ENCODE results near the gene HHIPL1. TPM values are rescaled to one million over a fixed set of nuclear protein-coding genes. Genes with fewer than 3 reads are reported as not detected.

The HHIPL1 gene
- total RNA-seq, 3 donors from 2014 or later, result 0.26 to 3.2 (median 1.1) TPM

DNA sequence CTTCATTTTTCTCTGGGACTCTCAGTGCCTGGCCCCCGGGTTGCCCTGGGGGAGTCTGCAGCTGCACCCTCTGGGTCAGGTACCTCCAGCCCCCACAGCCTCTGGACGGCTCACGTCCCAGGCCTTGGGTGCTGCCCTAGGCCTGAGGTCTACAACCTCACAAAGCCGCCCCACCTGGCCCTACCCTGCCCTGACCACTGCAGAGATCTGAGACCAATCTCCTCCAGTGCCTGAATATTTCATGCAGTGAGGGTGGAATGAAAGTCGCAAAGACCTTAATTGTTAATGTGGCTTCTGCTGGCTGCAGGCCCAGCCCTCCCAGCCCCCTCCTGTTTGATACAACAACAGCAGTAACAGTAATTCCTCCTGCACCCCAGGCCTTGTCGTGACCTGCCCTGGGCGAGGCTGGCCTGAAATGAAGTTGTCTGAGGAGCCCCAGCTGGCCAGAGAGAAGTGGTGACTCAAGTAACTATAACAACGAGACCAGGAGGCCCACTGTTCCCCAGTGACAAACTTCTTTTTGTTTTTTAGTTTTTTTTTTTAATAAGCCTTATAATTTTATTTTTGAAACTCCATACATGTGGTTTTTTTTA lies 32.1 kb upstream of the HHIPL1 start:
- Histone ChIP-seq H3K36me3 (ENCODE audit: low read depth) (no peaks in the 10 kb centered on the region), H3K4me3 (no peak overlapping the region), H3K9me3 (no peaks in the 10 kb centered on the region), H3K4me1 (ENCODE audit: low read depth) (peaks cover 4% of the 10 kb centered on the region)
- intact Hi-C loops (cut with DNase I, micrococcal nuclease), result no loop called here
- TF ChIP-seq CTCF (IDR thresholded peaks at IDR 0.05), result no peak
- no peak for ATAC-seq
- no peak for DNase-seq

- Histone ChIP-seq H3K4me3 (no peak overlapping the region), H3K9me3 (no peaks in the 10 kb centered on the region), H3K36me3 (ENCODE audit: low read depth) (no peaks in the 10 kb centered on the region), H3K4me1 (ENCODE audit: low read depth) (peaks cover 4% of the 10 kb centered on the region)
- DNase-seq, result no peak
- intact Hi-C loops (cut with DNase I, micrococcal nuclease), result no loop called here
- no peak for TF ChIP-seq CTCF (IDR thresholded peaks at IDR 0.05)
- ATAC-seq, result no peak
These were observed 29.3 kb upstream of the HHIPL1 start for GRCh38 chr14:99615497-99616157.

DNA sequence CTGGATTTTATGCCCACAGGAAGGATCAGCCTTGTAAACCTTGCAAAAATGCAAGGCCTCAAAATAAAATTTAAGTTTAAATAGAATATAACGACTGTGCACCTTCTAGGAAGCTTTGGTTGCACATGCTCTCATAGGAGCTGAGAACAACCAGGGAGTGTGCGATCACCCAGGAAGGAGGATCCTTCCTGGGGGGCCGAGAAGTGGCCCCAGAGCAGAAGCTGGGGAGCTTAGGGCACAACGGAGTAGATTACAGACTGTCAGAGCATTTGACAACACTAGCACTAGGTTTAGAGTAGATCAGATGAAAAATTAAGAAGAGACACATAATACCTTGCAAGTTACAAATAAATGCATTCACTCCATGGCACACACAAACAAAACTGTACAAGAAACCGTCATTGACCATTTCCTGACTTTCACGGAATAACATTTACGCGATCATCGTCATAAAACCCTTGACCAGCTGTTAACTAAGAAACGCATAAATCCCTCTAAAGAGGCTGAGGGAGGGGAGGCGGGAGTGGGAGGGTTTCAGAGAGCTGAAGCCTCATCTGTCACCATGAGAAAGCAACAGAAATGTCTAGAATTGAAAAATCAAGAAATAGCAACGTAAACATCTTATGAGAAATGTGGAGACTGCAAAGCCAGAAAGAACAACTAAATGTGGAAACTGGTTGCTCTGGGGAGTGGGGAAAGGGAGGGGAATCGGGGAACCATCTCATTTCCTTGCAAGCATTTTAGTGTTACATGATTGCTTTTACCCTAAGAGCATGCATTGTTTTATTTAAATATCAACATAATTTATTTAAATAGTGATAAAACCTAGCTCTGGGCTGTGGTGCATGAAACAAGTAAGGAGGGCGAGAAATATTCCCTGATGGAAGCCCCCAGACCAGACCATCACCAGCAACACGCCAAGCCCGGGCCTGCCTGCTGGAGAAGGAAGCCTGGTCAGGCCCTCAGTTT lies 27.8 kb upstream of the HHIPL1 start:
- DNase-seq, result no peak
- Histone ChIP-seq H3K4me3 (no peak overlapping the region), H3K4me1 (ENCODE audit: low read depth) (peaks cover under 1% of the 10 kb centered on the region), H3K36me3 (ENCODE audit: low read depth) (no peaks in the 10 kb centered on the region), H3K9me3 (no peaks in the 10 kb centered on the region)
- intact Hi-C loops (cut with DNase I, micrococcal nuclease), result no loop called here
- no peak for ATAC-seq
- TF ChIP-seq CTCF (IDR thresholded peaks at IDR 0.05), result no peak

DNA sequence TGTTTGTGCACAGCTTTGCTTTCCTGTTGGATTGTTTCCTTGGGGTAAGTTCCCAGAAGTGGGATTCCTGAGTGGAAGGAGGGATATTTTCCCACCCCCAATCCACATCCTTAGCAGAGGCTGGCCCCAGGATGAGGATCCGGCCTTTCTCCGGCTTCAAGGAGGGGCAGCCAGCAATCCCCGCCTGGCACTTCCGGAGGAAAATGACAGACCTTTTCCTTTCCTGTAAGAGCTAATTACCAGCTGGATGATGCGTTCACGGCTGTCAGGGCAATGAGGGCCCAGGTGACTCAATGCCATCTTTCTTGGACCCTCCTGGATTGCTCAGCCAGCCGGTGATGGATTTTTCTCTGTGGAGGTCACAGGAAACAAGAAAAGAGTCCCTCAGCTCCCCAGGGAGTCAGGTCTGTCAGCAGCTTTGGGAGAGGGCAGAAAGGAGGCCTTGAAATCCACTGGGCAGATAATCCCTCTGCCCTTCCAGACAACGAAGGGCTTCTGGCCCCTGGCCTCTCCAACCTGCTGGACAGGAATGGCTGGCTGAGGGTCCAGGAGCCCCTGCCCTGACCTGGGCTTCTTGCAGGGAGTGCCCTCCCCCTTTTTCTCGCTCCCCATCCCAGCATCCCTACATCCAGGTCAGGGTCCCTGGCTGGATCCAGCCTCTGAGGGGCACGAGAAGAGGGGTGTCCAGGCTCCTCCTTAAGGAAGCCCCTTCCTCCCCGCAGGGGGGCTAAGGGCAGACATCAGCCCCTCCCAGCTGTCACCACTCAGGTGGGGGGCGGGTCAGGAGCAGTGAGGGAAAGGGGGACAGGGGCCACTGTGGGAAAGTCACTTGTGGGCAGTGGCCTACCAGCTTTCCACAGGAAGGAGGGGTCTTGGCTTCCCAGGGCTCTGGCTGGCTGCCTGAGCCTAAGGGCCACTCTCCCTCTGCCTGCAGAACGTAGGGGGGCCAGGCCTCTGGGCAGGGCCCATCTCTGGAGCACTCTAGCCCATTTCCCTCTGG lies 24.8 kb upstream of the HHIPL1 start:
- DNase-seq (no peak), ATAC-seq (no peak)
- no peaks in the 10 kb centered on the region for H3K36me3 ChIP-seq (ENCODE audit: low read depth)
- no peak overlapping the region for H3K4me3 ChIP-seq
- intact Hi-C loops (cut with DNase I, micrococcal nuclease), result no loop called here
- no peaks in the 10 kb centered on the region for H3K4me1 ChIP-seq (ENCODE audit: low read depth)
- no peaks in the 10 kb centered on the region for H3K9me3 ChIP-seq
- no peak for TF ChIP-seq CTCF (IDR thresholded peaks at IDR 0.05)

GRCh38 chr14:99621948-99622347 lies 23.0 kb upstream of the HHIPL1 start:
- Histone ChIP-seq H3K36me3 (ENCODE audit: low read depth) (no peaks in the 10 kb centered on the region), H3K4me3 (no peak overlapping the region), H3K4me1 (ENCODE audit: low read depth) (no peaks in the 10 kb centered on the region), H3K9me3 (no peaks in the 10 kb centered on the region)
- no peak for TF ChIP-seq CTCF (IDR thresholded peaks at IDR 0.05)
- intact Hi-C loops (cut with DNase I, micrococcal nuclease), result no loop called here
- ATAC-seq, result no peak
- DNase-seq, result no peak
